Endothelial cell of umbilical vein (primary cell): ENCODE data around the gene CD300H. TPM values are rescaled to one million over a fixed set of nuclear protein-coding genes. Genes with fewer than 3 reads are reported as not detected.

Experiments
- BruUV-seq: library from RNA; stranded (reverse); fragments of 400-500 nt; replicated peaks from 2 replicates; lab custom pipeline; 2021; lab: Mats Ljungman, UMichigan
- CTCF ChIA-PET: fragments of 300-600, 350-600 bp; sonication (Branson Sonifier 250); formaldehyde crosslinking; loops from one replicate; lab custom pipeline; 2021; ENCODE audit warnings: antibody characterized with exemption, inconsistent platforms; lab: Charles Lee
- POLR2A ChIA-PET: fragments of 300-600, 350-600 bp; sonication (Branson Sonifier 250); formaldehyde crosslinking; loops from one replicate; lab custom pipeline; 2021; ENCODE audit warnings: antibody characterized with exemption, inconsistent platforms; lab: Charles Lee
- DNase-seq: peaks from one replicate; pipeline ENCODE4 v3.0.0-alpha.2; 2011; ENCODE audit warnings: low read depth, low spot score
- FAIRE-seq: peaks from 2 replicates; lab custom pipeline; 2011; peaks lifted over from hg19 to GRCh38; lab: Jason Lieb, UNC
- H2AFZ ChIP-seq: 2 replicates; pipeline ENCODE4 v1.6.0; 2012; ENCODE audit warnings: low read depth, low read length, control low read depth, inconsistent platforms
- H3K27ac ChIP-seq: 2 replicates; pipeline ENCODE4 v1.5.1; 2011; ENCODE audit warnings: low read depth, mild to moderate bottlenecking, control low read depth, low read length, moderate library complexity; ENCODE audit not compliant: insufficient read depth
- H3K27me3 ChIP-seq, 2 experiments: 2 replicates each; pipeline versions ENCODE4 v1.6.0 to v1.6.1; 2011; ENCODE audit warnings: low read length in 2 of 2, mixed read lengths in 1 of 2; ENCODE audit not compliant: control insufficient read depth in 2 of 2, insufficient read depth in 2 of 2
- H3K36me3 ChIP-seq, 2 experiments: 2 replicates in 1 of 2; 3 replicates in 1 of 2; pipeline ENCODE4 v1.5.1; 2011; ENCODE audit warnings: low read length in 2 of 2, mild to moderate bottlenecking in 1 of 2, moderate library complexity in 1 of 2; ENCODE audit not compliant: control insufficient read depth in 2 of 2, insufficient read depth in 2 of 2; ENCODE audit errors: extremely low read depth in 1 of 2
- H3K4me1 ChIP-seq: 3 replicates; pipeline ENCODE4 v1.5.1; 2011; ENCODE audit warnings: mild to moderate bottlenecking, low read length; ENCODE audit not compliant: control insufficient read depth, insufficient read depth; ENCODE audit errors: extremely low read depth
- H3K4me2 ChIP-seq: 2 replicates; pipeline ENCODE4 v1.6.1; 2011; ENCODE audit warnings: low read length, control low read depth, mixed read lengths; ENCODE audit not compliant: insufficient read depth
- H3K4me3 ChIP-seq, 3 experiments: fragments of 200-600 bp in 1 of 3; sonication (generic), shearing (Covaris generic) in 1 of 3; replicated peaks in 1 of 3; 2 replicates each; pipeline ENCODE4 v1.5.1; 2011 to 2016; ENCODE audit warnings: control low read depth in 3 of 3, low read length in 3 of 3, mild to moderate bottlenecking in 2 of 3, inconsistent platforms in 1 of 3, low read depth in 1 of 3, moderate library complexity in 1 of 3; ENCODE audit not compliant: insufficient read depth in 1 of 3
- H3K79me2 ChIP-seq: 2 replicates; pipeline ENCODE4 v1.6.0; 2012; ENCODE audit warnings: low read length, inconsistent platforms; ENCODE audit not compliant: control insufficient read depth, insufficient read depth
- H3K9ac ChIP-seq: replicated peaks from 2 replicates; pipeline ENCODE3; 2011; ENCODE audit warnings: low read length, control low read depth; ENCODE audit not compliant: insufficient read depth; ENCODE audit errors: extremely low read depth
- H3K9me1 ChIP-seq: replicated peaks from 3 replicates; pipeline ENCODE4 v1.6.0; 2011; ENCODE audit warnings: mild to moderate bottlenecking, low read length; ENCODE audit not compliant: control insufficient read depth, insufficient read depth; ENCODE audit errors: extremely low read depth
- H3K9me3 ChIP-seq: replicated peaks from 2 replicates; pipeline ENCODE4 v1.5.1; 2012; ENCODE audit warnings: low read length, inconsistent platforms; ENCODE audit not compliant: control insufficient read depth, insufficient read depth
- H4K20me1 ChIP-seq: replicated peaks from 2 replicates; pipeline ENCODE3; 2011; ENCODE audit warnings: mild to moderate bottlenecking, low read length; ENCODE audit not compliant: control insufficient read depth, insufficient read depth; ENCODE audit errors: extremely low read depth
- CTCF ChIP-seq, 2 donors: IDR thresholded peaks; 1 replicate in 1 of 2; 2 replicates in 1 of 2; pipeline ENCODE4 v1.5.1; 2011; ENCODE audit warnings: low read length in 2 of 2, mild to moderate bottlenecking in 2 of 2, moderate library complexity in 2 of 2, control low read depth in 1 of 2, inconsistent platforms in 1 of 2, low read depth in 1 of 2; ENCODE audit not compliant: insufficient read depth in 1 of 2; ENCODE audit errors: extremely low read depth in 1 of 2
- EZH2 ChIP-seq: IDR thresholded peaks from 2 replicates; pipeline ENCODE4 v1.6.1; 2012; ENCODE audit warnings: borderline replicate concordance, low read depth, mild to moderate bottlenecking, moderate library complexity, low read length, inconsistent platforms; ENCODE audit not compliant: severe bottlenecking
- FOS ChIP-seq: IDR thresholded peaks from 2 replicates; pipeline ENCODE4 v1.6.1; 2011; ENCODE audit warnings: mild to moderate bottlenecking, low read length, moderate library complexity, borderline replicate concordance; ENCODE audit not compliant: insufficient read depth
- GATA2 ChIP-seq: IDR thresholded peaks from 2 replicates; pipeline ENCODE4 v1.7.0; 2011; ENCODE audit warnings: low read depth, mild to moderate bottlenecking, moderate library complexity, mixed read lengths, low read length; ENCODE audit not compliant: insufficient read length, insufficient read depth
- JUN ChIP-seq: IDR thresholded peaks from 2 replicates; pipeline ENCODE4 v1.6.1; 2011; ENCODE audit warnings: borderline replicate concordance, low read depth; ENCODE audit not compliant: insufficient read length, insufficient read depth
- MAX ChIP-seq: IDR thresholded peaks from 2 replicates; pipeline ENCODE4 v1.6.1; 2011; ENCODE audit not compliant: insufficient read depth, insufficient read length
- MYC ChIP-seq: IDR thresholded peaks from one replicate; pipeline ENCODE4 v1.6.1; 2011; ENCODE audit warnings: mild to moderate bottlenecking, low read depth, low read length
- POLR2A ChIP-seq: IDR thresholded peaks from 2 replicates; pipeline ENCODE4 v1.6.1; 2012; ENCODE audit warnings: low read depth, mild to moderate bottlenecking, control low read depth, low read length
- POLR2AphosphoS5 ChIP-seq: IDR thresholded peaks from 2 replicates; pipeline ENCODE4 v1.6.1; 2012; ENCODE audit warnings: low read depth, mild to moderate bottlenecking, control low read depth, low read length, moderate library complexity; ENCODE audit not compliant: insufficient read depth
- dilution Hi-C: fragments of 300-500 bp; cut with MboI; formaldehyde crosslinking; loops from one replicate; pipeline ENCODE4 v1.15.0; 2019; ENCODE audit warnings: low sequenced_read_pairs; ENCODE audit not compliant: extremely low pct_ligation_motif_present
- intact Hi-C: fragments of 100-400 bp; cut with micrococcal nuclease; formaldehyde crosslinking; loops from one replicate; pipeline ENCODE4 v1.10.0; 2022
- polyA plus RNA-seq, 4 experiments: library from polyadenylated mRNA; depleted of rRNA in 3 of 4; stranded (reverse) in 3 of 4; unstranded in 1 of 4; fragments of >200 nt; gene quantifications; 2 replicates each; pipeline versions ENCODE4 v1.2.1 to v1.2.3, GENCODE V29; 2011 to 2012; ENCODE audit warnings: missing spikeins in 1 of 4
- total RNA-seq: library from RNA; stranded (reverse); gene quantifications from 2 replicates; pipeline ENCODE4 v1.2.3, GENCODE V29; 2021

Gene CD300H
- total and polyA plus RNA-seq, 2 donors (not counting 3 experiments of a cell fraction or from before 2014, with no cell fraction given) = not detected

GRCh38 chr17:74591503-74591902, 24.2 kb upstream of the CD300H start:
- Histone ChIP-seq H3K4me2 (no peak overlapping the region), H3K4me1 (no peaks in the 10 kb centered on the region), H3K4me3 (no peak overlapping the region), H3K9ac (no peak overlapping the region), H3K27ac (no peak overlapping the region), H2AFZ (no peak overlapping the region), H4K20me1 (no peaks in the 10 kb centered on the region), H3K27me3 (no peaks in the 10 kb centered on the region), H3K79me2 (no peaks in the 10 kb centered on the region), H3K9me3 (no peaks in the 10 kb centered on the region), H3K9me1 (no peaks in the 10 kb centered on the region), H3K36me3 (no peaks in the 10 kb centered on the region)
- POLR2A ChIA-PET = interaction anchor here (0.7 kb wide), 1 partner anchor 265 kb away, joined by 3 read pairs; the partner anchor contains the start of gene KIF19
- no TSS peak for BruUV-seq
- no peak for DNase-seq
- CTCF ChIA-PET = interaction anchor here (0.6 kb wide), 1 partner anchor 1435 kb away, joined by 4 read pairs; no protein-coding TSS in a partner anchor
- FAIRE-seq = no peak
- dilution Hi-C loops = no loop called here
- intact Hi-C loops = no loop called here
- no peak for TF ChIP-seq GATA2
- no peak for TF ChIP-seq EZH2
- no peak for TF ChIP-seq POLR2A
- no peak for TF ChIP-seq MYC
- TF ChIP-seq MAX = no peak
- TF ChIP-seq POLR2AphosphoS5 = no peak
- TF ChIP-seq CTCF (IDR thresholded peaks at IDR 0.05; ENCODE audit: extremely low read depth in 1 of 2, insufficient read depth in 1 of 2, low read depth in 1 of 2, low read length in 2 of 2) = no peak
- TF ChIP-seq FOS = no peak
- TF ChIP-seq JUN = no peak
